BJ (cell line): ENCODE measurements around the gene HEATR3. TPM values are rescaled to one million over a fixed set of nuclear protein-coding genes. Genes with fewer than 3 reads are reported as not detected.

Experiments
- CTCF ChIA-PET: fragments of 350-600 bp; formaldehyde crosslinking; extraction: SDS; loops from one replicate; lab custom pipeline; 2021; ENCODE audit warnings: antibody characterized with exemption, inconsistent platforms; lab: Yijun Ruan, JAX
- POLR2A ChIA-PET: fragments of 300-600 bp; sonication (Branson Sonifier 250); formaldehyde crosslinking; extraction: SDS; loops from one replicate; lab custom pipeline; 2021; ENCODE audit warnings: antibody characterized with exemption; lab: Charles Lee
- DNase-seq: peaks from one replicate; pipeline ENCODE4 v3.0.0-alpha.2; 2011; ENCODE audit warnings: low read depth
- H3K27me3 ChIP-seq: 2 replicates; pipeline ENCODE4 v1.6.0; 2011; ENCODE audit warnings: low read length; ENCODE audit not compliant: control insufficient read depth, insufficient read depth
- H3K36me3 ChIP-seq: 2 replicates; pipeline ENCODE4 v1.5.1; 2011; ENCODE audit warnings: low read length; ENCODE audit not compliant: control insufficient read depth, insufficient read depth
- H3K4me3 ChIP-seq: 2 replicates; pipeline ENCODE4 v1.5.1; 2011; ENCODE audit warnings: low read depth, mild to moderate bottlenecking, control low read depth, low read length
- CTCF ChIP-seq: IDR thresholded peaks from 2 replicates; pipeline ENCODE4 v1.5.1; 2011; ENCODE audit warnings: low read depth, mild to moderate bottlenecking, control low read depth, inconsistent platforms, low read length, moderate library complexity; ENCODE audit not compliant: insufficient read depth
- polyA plus RNA-seq: library from polyadenylated mRNA; depleted of rRNA; stranded (reverse); fragments of >200 nt; gene quantifications from 2 replicates; pipeline ENCODE4 v1.2.3, GENCODE V29; 2011

HEATR3 gene
- polyA plus RNA-seq, 1 experiment, result 13.0 TPM

GRCh38 chr16:50069060-50069459 lies 3.3 kb downstream of the HEATR3 start:
- no peak for DNase-seq
- POLR2A ChIA-PET, result interaction anchor here (1.0 kb wide), 1 partner anchor 9 kb away, joined by 3 read pairs; no protein-coding TSS in a partner anchor
- no peaks in the 10 kb centered on the region for H3K27me3 ChIP-seq
- CTCF ChIA-PET, result interaction anchor here (0.7 to 6.7 kb wide), 10 partner anchors 9 to 155 kb away, joined by 3 to 148 read pairs (median 3); partner anchors contain the start of gene CNEP1R1
- TF ChIP-seq CTCF, result no peak
- H3K36me3 ChIP-seq, result peaks cover 4% of the 10 kb centered on the region; the same call in 1 of the 2 replicates
- no peak overlapping the region for H3K4me3 ChIP-seq

- POLR2A ChIA-PET, result no interaction called here
- CTCF ChIA-PET, result interaction anchor here (0.6 kb wide), 1 partner anchor 42 kb away, joined by 3 read pairs; no protein-coding TSS in a partner anchor
- TF ChIP-seq CTCF, result no peak
- H3K27me3 ChIP-seq, result no peaks in the 10 kb centered on the region
- H3K4me3 ChIP-seq, result no peak overlapping the region
- no peak for DNase-seq
- H3K36me3 ChIP-seq, result peaks cover 4% of the 10 kb centered on the region; the same call in 1 of the 2 replicates
Measured at GRCh38 chr16:50071075-50071671, 5.4 kb downstream of the HEATR3 start.

- DNase-seq, result no peak
- Histone ChIP-seq H3K4me3 (no peak overlapping the region), H3K36me3 (peaks cover 4% of the 10 kb centered on the region; the same call in 1 of the 2 replicates), H3K27me3 (no peaks in the 10 kb centered on the region)
- ChIA-PET POLR2A (no interaction called here), CTCF (no interaction called here)
- no peak for TF ChIP-seq CTCF
Measured at GRCh38 chr16:50072730-50073129, 7.0 kb downstream of the HEATR3 start.

- ChIA-PET CTCF (interaction anchor here (1.0 to 2.0 kb wide), 2 partner anchors 12 to 131 kb away, joined by 3 to 5 read pairs; no protein-coding TSS in a partner anchor), POLR2A (no interaction called here)
- TF ChIP-seq CTCF, result no peak
- H3K4me3 ChIP-seq, result no peak overlapping the region
- no peaks in the 10 kb centered on the region for H3K27me3 ChIP-seq
- 0 out of 2 replicates have a peak, but pooled peaks cover 3% of the 10 kb centered on the region for H3K36me3 ChIP-seq
- no peak for DNase-seq
Measured at GRCh38 chr16:50079397-50080140, 13.8 kb downstream of the HEATR3 start.

GRCh38 chr16:50081428-50082018 lies 15.8 kb downstream of the HEATR3 start:
- no peak for TF ChIP-seq CTCF
- peaks cover 3% of the 10 kb centered on the region; the same call in 1 of the 2 replicates for H3K36me3 ChIP-seq
- H3K4me3 ChIP-seq, result no peak overlapping the region
- no peak for DNase-seq
- ChIA-PET CTCF (interaction anchor here (0.9 to 1.7 kb wide), 5 partner anchors 9 to 132 kb away, joined by 3 to 5 read pairs (median 3); partner anchors contain the start of gene HEATR3), POLR2A (no interaction called here)
- H3K27me3 ChIP-seq, result no peaks in the 10 kb centered on the region
